Stimulated activated CD4-positive, alpha-beta T cell treated with anti-CD3 and anti-CD28 coated beads, Interleukin-2, amount 100 ng/mL, for 24 hours (primary cell): ENCODE measurements around the gene ST3GAL4.
"Not testable (repeated sequence)": the region's sequence is repeated elsewhere in the genome, so short reads cannot be mapped to it uniquely, and the experiment has no call there.

Source experiments
- DNase-seq, 2 donors: peaks; one replicate each; pipeline ENCODE4 v3.0.0-alpha.2; 2020

The ST3GAL4 gene

DNA sequence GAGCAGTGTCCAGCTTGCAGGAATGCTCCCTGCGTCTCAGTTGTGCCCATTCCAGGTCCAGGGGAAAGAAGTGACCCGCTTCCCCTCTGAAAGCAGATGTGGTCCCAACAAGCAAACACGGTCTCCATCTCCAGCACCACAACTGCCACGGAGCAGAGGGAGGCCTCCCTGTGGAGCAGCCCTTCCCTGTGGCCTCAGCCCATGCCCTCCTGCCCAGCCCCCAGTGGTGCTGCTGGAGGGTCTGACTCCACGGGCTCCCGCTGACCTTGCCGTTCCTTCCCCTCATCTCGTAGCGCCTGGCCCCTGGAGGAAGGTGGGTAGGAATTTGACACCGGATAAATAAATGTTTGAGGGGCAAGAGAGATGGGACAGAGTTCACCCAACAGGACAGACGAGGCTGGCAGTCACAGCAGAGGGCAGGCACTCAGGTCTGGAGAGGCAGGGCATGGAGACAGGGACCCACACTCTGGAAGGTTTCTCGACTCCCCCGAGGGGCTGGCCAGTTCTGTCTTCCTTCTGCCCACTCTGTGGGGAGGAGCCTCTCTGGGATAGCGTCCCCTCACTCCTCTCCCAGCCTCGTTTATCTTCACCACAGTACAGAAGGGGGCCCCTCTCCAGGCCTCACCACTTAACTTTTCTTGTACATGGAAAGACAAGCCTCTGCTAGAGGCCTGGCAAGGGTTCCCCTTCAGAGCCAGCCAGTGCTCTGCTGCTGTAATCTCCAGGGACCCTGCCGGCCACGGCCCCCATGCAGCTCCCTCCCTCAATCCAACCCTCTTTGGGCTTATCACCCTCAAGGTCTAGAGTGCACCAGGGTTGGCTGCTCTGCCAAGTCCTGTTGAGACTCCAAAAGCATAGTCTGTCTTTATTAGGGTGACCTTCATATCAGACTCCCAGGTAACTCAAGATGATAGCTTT lies 7.5 kb upstream of the ST3GAL4 start:
- DNase-seq, result no peak

DNA sequence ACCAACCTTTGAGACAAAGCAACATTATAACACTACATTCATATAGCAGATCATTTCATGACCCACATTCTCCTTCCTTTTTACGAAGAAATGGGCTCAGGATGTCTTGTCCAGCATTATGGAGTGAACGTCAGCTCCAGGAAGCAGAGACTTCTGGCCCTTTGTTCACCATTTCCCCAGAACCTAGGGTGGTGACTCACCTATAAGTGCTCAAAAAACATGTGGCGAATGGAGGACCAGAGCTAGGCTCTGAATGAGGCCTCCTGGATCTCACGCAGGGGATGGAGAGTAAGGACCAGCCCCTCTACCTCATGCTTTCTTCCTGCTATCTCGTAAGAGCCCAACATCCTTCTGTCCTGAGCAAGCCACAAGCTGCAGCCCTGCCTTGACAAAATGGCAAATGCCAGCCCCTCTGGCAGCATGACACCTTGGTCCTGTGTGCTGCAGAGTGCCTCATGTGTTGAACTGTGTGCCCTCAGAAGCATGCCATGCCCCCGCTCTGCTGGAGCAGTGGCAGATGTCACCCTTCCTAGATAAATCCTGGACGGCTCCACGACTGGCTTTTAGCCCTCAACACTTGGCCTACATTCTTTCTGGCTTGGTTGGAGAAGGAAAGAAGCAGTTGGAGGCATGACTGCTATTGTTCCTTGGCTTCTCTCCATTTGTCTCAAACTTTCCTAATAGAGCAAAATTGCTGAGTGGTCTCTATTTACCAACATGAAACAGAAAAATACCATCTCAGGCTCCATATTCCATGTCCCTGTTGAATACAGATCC lies 6.5 kb upstream of the ST3GAL4 start:
- no peak for DNase-seq

DNA sequence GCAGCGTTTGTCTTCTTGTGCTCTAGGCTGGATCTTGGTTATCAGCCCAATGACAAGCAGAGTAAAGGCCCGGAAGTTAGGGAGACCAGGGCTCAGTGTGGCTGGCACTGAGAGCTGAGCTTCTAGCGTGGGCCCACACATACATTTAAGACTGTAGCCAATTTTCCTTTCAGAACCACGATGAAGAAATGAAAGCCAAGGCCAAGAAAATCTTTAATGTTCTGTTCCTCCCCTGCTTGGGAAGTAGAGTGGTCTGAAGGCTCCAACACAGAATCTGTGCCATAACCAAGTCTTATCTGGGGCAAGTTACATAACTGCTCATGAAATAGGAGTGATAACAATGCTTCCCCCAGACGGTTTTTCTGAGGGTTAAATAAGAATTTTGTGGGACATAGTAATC lies 4.7 kb upstream of the ST3GAL4 start:
- no peak for DNase-seq

DNA sequence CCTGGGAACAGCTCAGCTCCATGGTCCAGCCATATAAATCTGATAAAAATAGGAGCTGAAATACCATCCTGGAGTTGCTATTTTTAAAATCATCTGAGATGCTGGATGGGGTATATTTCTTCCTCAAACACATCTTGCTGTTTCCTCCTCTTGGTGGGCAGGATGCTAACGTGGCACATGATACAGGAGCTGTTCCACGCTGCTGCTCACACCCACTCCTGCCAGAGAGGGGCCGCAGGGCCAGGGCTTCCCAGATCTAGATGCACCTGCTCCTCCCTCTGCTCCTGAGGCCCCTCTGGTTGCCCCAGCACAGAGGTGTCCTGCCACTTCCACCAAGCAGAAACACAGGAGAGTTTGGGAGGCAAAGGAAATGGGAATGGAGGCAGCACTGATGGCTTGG lies 3.3 kb upstream of the ST3GAL4 start:
- no peak for DNase-seq

DNA sequence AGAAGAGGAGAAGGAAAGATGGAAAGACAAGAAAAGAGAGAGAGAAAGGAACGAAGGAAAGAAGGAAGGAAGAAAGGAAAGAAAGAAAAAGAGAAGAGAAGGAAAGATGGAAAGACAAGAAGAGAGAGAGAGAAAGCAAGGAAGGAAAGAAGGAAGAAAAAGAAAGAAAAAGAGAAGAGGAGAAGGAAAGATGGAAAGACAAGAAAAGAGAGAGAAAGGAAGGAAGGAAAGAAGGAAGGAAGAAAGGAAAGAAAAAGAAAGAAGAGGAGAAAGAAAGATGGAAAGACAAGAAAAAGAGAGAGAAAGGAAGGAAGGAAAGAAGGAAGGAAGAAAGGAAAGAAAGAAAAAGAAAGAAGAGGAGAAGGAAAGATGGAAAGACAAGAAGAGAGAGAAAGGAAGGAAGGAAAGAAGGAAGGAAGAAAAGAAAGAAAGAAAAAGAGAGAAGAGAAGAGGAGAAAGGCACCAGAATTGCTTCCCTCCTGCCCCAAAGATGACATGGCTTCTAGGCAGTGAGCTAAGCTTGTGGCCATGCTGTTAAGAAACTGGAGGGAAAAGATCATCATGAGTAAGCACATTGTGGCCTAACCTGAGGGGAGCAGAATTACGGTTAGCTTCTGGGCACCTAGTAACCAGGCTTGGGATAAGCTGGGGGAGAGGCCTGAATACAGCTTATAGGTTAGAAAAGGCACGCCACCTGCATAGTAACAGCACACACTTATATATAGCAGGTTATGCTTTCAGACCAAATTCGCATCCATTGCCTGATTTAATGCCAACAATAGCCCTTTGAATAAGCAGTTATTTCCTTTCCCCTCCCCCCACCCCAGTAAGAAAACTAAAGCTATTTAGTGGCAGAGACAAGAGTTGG lies 2.3 kb upstream of the ST3GAL4 start:
- DNase-seq, result peak in 1 of 2 donors; percentile 26

DNA sequence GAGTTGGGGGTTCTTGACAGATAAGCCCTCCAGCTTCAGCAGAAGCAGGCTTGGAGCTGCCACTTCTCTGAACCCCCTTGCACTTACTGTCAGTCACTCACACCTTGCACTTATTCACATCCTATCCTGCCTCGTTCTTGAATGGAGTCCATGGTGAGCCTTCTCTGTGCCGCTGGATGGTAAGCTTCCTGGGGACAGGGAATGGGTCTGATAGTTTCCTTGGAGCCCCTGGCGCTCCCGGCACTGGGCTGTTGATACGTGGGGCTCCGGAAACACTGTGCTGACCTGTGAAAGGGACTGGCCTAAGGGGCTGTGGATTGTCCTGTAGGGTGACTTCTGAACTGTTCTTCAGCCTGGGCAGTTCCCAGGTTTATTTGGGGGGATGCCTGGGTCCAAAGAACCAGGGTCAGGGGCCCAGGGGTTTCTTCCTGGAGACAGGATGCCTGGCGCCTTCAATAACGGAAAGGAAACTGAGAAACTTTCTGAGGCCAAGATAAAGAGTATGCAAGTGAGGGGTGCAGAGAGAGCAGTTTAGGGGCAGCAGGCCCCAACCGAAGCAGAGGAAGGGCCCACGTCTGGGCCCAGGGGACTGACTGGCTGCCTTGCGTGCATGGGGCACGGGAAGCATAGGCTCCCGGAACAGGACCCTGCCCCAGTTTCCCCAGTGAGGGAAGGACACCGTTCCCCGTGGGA lies 709 bp upstream of the ST3GAL4 start:
- DNase-seq, result no peak

DNA sequence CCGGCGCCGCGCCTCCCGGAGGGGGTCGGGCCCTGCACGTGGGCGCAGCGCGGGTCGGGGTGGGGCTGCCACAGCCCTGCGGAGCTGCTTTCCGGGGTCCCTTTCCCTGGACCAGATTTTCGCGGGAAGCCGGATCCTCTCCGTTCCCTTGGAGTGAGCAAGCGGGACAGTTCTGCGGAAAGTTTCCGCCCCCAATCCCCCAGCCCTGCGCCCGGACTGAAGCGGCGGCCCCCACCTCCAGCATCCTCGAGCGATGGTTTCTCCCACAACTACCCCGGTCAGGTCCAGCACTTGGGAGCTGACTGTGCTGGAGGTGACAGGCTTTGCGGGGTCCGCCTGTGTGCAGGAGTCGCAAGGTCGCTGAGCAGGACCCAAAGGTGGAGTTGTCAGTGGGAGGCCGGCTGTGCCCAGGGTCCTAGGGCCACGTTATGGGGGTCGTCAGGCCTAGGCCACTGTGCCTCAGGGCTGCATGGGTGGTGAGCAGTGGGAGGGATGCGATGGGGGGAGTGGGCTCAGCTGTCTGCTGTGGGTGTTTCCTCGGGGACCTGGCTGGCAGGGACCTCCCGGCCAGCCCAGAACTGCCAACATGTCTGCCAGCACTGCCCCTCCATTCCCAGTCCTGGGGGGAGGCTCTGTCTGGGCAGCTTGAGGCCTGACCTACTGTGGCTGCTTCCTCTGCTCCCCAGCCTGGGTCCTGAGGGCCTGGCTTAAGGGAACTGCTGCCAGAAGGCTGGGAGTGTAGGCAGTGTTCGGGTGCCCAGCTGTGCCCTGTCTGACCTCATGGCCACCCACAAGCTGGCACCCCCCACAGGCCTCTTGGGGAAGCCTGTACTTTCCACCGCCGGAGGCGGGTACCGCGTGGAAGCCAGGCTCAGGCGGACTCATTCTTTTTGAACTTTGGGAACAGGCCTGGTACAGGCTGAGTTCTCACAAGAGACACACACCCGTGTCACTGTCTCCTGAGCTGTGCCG lies 726 bp downstream of the ST3GAL4 start:
- DNase-seq, result peak; percentile 27 to 30

DNA sequence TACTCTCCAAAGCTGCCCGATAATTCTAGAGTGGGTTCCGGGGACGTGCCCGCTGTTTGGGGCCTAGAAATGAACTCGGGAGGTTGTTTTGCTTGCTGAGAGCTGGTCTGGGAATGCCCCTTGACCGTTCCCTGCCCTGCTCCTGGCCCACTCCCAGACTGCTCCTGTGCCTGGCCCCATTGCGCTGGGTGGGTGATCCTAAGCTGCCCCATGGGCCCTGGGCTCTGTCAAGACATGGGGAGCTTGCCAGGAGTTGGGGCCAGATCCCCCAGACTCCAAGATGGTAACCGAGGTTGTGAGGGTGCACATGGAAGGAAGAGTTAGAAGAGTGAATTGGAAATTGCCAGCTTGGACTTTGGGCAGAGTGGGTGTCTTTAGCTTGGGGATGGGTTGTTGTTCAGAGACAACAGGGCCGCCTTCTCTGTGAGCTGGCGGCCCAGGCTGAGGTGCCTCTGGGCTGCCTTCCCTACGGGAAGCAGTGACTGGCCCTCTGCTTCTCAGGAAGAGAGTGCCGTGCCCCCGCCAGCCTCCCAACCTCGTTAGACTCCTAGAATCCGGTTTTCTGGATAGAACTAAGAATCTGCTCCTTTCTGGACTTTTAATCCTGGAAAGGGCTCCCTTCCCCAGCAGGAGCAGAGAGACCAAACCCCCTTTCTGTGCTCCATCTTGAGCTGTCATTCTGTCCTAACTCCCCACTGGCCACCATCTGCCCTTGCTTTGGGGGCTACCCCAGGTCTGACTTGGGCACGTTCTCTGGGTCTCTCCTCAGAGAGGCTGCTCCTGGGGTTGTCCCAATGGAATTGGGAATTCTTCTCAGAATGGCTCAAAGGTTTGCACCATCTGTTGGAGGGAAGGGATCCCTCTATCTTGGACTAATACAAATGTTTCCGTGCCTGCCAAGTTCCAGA lies 1.8 kb downstream of the ST3GAL4 start:
- DNase-seq, result no peak

DNA sequence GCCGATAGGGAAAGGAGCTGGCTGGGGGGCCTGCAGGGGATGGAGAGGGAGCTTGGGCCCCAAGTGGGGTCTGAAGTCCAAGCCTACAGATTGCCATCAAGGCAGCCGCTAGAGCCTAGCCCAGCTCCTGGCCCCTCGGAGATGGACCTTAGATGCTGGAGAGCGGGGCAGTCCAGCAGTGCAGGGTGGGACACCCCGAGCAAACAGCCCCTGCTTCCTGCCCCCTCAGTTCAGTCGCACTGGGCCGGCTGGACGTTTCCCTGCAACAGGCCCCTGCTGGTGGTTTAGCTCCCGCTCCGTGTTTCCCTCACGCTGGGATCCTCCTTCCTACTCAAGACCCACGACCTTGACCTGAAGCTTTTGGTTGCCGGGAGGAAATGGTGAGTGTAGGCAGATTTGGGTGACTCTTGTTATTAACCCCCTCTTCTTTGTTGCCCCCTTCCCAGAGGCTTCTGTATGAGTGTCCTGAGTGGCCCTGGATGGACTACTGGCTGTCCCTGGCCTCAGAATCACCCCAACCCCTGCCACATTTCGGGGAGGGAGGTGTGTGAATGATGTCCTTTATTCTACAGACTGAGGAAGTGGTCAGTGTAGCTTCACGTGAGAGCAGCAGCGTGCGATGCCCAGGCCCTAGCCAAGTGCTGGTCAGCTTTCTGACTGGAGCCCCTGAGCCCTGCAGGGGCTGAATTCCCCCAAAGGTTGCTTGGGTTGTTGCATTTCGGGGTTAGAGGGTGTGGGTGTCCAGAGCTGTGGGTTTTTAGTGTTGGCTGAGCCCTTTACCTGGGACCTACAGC lies 2.7 kb downstream of the ST3GAL4 start:
- no peak for DNase-seq

DNA sequence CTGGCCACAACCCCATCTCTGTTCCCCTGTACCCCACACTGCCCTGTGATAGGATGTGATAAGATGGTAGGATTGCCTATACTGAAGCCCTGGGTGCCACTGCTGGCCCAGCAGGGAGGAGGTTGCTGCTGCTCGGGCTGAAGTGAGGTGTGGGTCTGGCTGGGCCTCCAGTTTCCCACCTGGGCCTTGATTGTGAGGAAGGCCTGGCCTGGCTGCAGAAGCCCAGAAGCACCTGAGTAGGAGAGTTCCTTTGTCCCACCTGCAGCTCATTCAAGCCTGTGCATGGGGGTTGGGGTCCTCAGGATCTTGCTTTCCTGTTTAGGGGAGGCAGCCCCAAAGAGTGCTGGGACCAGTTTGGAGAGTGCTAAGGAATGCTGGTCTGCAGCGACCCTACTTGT lies 3.3 kb downstream of the ST3GAL4 start:
- DNase-seq, result no peak

DNA sequence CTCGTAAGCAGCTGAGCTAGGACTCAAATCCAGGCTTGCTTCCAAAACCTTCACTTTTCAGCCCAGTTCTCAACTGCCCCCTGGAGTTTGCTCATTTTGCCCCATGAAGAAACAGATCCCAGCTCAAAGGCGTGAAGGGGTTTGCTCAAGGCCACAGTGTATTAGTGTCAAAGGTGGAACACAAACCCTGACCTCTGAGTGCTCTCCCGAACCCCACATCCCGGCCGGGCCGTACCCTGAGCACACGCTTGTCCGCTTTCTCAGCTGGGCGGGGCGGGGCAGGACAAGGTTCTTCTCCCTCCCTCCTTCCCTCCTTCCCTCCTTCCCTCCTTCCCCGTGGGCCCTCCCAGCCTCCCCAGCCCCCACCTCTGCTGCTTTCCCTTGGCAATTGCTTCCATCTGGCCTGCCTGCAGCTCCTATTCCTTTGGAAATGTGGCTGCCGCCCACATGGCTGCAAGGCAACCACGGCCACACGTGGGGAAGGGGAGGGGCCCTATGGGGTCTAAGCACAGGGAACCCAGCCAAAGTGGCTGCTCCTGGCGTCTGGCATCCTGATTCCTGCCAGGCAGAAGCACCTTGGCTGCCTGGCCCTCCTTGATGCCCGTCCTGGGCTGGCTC lies 4.1 kb downstream of the ST3GAL4 start:
- DNase-seq, result no peak

DNA sequence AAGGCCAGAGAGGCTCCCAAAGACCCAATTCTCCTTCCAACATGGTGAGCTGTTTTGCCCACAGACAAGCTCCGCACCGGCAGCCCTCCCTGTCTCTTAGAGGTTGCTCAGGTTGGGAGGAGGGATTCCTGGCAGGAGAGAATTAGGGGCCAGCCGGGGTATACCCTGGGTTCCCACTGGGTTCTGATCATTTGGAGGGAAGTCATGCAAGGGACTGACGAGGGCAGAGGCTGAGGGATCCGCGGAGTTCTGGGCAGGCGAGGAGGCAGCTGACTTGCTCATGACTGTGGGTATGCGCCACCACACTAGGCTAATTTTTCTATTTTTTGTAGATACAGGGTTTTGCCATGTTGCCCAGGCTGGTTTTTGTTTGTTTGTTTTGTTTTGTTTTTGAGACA lies 4.6 kb downstream of the ST3GAL4 start:
- no peak for DNase-seq

DNA sequence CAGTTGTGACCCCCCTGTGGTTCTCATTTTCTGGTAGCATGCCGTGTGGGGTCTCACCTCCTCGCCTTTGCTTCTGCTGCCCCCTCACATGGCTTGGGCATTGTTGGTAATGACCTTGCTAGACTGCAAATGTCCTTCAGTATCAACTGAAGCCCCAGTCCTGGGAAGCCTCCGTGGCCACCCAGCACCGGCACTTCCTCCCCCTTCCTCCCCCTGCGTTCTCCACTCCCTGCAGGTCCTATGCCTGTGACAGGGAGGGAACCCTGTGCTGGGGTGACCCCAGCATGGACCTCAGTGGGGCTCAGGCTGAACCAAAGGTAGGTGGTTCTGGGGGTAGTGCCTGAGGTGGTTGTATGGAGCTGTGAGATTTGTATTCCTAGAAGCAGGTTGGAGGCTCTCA lies 5.9 kb downstream of the ST3GAL4 start:
- no peak for DNase-seq

DNA sequence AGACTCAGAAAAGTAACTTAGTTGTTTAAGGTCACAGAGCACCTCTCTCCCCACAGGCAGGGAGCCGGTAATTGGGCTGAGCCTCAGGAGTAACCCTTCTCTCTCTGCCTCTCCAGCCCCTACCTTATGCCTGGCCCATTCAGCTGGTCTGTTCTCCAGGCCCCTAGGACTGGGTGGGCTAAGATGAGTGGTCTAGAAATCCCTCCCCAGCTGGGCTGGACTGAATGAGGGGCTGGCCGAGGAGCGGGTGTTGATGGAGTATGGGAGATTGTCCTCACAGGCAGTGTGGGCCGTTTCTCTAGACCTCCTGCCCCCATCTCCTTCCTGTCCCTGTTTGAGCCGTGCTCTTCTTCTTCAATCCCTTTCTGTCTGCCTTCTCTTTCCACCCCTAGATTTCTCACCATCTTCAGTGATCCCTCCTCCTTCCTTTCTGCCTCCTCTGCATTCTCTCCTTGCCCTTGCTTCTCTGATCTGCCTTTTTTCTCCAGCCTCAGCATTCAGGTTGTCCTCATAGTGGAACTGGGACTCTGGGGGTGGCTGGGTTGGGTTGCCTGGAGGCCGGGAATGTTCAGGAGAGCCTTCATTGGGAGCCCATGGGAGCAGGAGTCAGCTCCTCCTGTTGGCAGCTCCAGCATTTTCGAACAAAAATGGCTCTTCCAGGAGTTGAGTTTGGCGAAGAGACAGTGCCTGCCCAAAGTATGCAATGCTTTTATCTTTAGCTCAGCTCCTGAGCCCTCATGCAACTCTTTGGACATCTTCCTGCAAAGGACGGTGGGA lies 7.6 kb downstream of the ST3GAL4 start:
- no peak for DNase-seq

DNA sequence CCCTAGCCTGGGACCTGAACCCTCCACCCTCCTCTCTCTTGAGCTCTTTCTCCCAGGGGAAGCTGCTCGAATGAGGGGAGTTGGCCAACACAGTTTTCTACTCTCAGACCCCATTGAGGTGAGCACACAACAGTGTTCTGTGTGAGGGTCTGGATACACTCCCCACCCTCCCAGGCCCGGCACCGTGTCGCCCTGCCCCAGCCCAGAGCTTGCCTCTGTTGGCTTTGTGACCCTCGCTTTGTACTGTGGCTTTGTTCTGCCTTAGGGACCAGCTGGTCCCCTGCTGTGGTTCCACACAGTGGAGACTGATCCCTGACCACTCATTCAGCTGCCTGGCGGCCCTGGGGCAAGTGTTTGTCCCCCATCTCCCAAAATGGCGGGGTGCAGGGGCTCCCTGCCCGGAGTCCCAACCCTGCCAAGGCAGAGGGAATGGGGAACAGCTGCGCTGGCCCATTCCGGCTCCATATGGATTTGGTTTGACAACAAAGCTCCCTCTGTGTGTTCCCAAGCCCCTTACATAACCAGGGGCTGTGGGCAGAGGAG lies 8.3 kb downstream of the ST3GAL4 start:
- no peak for DNase-seq

DNA sequence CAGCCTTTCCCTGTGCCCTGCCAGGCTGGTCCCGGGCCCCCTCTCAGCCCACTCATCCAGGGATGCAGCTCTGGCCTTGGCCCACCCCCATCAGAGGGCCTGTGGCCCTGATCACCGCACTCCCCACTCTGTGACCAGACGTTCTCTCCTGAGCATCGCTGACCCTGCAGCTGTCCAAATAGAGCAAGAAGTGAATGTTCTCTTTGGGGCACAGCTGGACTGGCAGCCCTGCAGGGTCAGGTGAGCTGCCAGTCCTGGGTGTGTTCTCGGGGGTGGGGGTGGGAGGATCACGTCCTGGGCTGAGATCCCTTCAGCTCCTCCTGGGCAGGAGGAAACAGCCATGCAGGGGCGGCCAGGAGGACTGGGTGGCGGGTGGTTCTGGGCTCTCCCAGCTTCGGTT lies 9.2 kb downstream of the ST3GAL4 start:
- DNase-seq, result not testable (repeated sequence)

DNA sequence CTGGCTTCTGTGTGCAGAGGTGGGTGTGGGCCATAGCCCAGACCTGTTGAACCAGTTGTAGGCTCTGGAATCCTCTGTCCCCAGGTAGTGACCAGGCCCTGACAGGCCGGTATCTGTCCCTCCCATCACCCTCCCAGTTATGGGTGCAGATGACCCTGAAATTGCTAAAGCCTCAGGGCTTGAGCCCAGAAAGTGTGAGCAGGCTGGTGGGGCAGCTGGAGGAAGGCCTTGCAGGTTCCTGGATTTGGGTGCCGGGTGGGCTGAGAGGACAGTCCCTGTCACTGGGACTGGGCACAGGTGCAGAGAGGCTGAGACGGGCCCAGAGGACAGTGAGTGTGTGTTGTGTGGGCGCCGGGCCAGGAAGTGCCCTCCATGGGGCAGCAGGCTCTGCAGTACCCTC lies 10.0 kb downstream of the ST3GAL4 start:
- DNase-seq, result not testable (repeated sequence)
